ENCODE data around the gene A2M. TPM values are rescaled to one million over a fixed set of nuclear protein-coding genes. Genes with fewer than 3 reads are reported as not detected.

Gene A2M
- total and polyA plus RNA-seq, 2 of the 13 experiments (the other 11 are each of a cell fraction or from before 2014, with no cell fraction given), result 2,807 to 6,551 TPM

DNA sequence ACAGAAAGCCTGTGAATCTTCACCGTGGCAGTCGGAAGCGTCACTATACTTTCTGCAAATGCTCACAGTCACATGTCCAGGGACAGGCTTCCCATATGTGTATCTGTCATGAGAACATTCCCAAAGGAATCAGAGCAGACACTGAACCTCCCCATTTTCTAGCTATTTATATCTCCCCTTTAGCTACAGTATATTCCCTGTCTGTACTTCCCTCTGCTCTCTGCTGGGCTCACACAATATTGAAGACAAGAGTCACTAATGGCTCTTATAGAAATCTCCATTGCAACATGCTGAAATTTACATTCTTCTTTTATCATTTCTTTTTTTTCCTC, 8.2 kb downstream of the A2M start (continued):
- TF ChIP-seq CREB3 (CRISPR knock-in tag; IDR thresholded peaks at IDR 0.05) (no peak), RBFOX2 (IDR thresholded peaks at IDR 0.05; ENCODE audit: low read depth, low read length) (peak; percentile 89), ZNF232 (CRISPR knock-in tag; IDR thresholded peaks at IDR 0.05; ENCODE audit: borderline replicate concordance) (no peak), THRA (CRISPR knock-in tag; IDR thresholded peaks at IDR 0.05; ENCODE audit: borderline replicate concordance) (peak; percentile 25; the same call in 1 of the 2 replicates), MTF1 (CRISPR knock-in tag; IDR thresholded peaks at IDR 0.05) (no peak), ZMYM3 (CRISPR knock-in tag; IDR thresholded peaks at IDR 0.05) (no peak), ZNF607 (CRISPR knock-in tag; IDR thresholded peaks at IDR 0.05; ENCODE audit: borderline replicate concordance) (0 out of 2 replicates have a peak, but pooled peaks have one; percentile 28), PHF5A (CRISPR knock-in tag; IDR thresholded peaks at IDR 0.05; ENCODE audit: low read depth, unreplicated experiment) (peak; percentile 63), POLR2AphosphoS5 (IDR thresholded peaks at IDR 0.05; ENCODE audit: low read depth, low read length) (peak; percentile 53; the same call in 1 of the 2 replicates), HNRNPL (IDR thresholded peaks at IDR 0.05; ENCODE audit: low read depth, low read length) (0 out of 2 replicates have a peak, but pooled peaks have one; percentile 42), SNRNP70 (IDR thresholded peaks at IDR 0.05; ENCODE audit: low read depth, low read length) (peak; percentile 28), TFDP1 (CRISPR knock-in tag; IDR thresholded peaks at IDR 0.05; ENCODE audit: borderline replicate concordance) (no peak), MAFG (CRISPR knock-in tag; IDR thresholded peaks at IDR 0.05) (no peak), ZFP1 (CRISPR knock-in tag; IDR thresholded peaks at IDR 0.05) (no peak)
- TF ChIP-seq, protein P1, sequence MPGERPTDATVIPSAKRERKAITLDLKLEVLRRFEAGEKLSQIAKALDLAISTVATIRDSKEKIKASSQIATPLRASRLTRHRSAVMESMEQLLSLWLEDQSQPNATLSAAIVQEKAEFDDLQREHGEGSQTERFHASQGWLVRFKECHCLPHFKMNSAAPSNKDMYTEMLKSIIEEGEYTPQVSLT (CRISPR knock-in tag; IDR thresholded peaks at IDR 0.05; ENCODE audit: borderline replicate concordance, low read depth), result no peak
- TF ChIP-seq, protein P2, sequence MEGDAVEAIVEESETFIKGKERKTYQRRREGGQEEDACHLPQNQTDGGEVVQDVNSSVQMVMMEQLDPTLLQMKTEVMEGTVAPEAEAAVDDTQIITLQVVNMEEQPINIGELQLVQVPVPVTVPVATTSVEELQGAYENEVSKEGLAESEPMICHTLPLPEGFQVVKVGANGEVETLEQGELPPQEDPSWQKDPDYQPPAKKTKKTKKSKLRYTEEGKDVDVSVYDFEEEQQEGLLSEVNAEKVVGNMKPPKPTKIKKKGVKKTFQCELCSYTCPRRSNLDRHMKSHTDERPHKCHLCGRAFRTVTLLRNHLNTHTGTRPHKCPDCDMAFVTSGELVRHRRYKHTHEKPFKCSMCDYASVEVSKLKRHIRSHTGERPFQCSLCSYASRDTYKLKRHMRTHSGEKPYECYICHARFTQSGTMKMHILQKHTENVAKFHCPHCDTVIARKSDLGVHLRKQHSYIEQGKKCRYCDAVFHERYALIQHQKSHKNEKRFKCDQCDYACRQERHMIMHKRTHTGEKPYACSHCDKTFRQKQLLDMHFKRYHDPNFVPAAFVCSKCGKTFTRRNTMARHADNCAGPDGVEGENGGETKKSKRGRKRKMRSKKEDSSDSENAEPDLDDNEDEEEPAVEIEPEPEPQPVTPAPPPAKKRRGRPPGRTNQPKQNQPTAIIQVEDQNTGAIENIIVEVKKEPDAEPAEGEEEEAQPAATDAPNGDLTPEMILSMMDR (CRISPR knock-in tag; IDR thresholded peaks at IDR 0.05), result no peak
- TF ChIP-seq, protein P3, sequence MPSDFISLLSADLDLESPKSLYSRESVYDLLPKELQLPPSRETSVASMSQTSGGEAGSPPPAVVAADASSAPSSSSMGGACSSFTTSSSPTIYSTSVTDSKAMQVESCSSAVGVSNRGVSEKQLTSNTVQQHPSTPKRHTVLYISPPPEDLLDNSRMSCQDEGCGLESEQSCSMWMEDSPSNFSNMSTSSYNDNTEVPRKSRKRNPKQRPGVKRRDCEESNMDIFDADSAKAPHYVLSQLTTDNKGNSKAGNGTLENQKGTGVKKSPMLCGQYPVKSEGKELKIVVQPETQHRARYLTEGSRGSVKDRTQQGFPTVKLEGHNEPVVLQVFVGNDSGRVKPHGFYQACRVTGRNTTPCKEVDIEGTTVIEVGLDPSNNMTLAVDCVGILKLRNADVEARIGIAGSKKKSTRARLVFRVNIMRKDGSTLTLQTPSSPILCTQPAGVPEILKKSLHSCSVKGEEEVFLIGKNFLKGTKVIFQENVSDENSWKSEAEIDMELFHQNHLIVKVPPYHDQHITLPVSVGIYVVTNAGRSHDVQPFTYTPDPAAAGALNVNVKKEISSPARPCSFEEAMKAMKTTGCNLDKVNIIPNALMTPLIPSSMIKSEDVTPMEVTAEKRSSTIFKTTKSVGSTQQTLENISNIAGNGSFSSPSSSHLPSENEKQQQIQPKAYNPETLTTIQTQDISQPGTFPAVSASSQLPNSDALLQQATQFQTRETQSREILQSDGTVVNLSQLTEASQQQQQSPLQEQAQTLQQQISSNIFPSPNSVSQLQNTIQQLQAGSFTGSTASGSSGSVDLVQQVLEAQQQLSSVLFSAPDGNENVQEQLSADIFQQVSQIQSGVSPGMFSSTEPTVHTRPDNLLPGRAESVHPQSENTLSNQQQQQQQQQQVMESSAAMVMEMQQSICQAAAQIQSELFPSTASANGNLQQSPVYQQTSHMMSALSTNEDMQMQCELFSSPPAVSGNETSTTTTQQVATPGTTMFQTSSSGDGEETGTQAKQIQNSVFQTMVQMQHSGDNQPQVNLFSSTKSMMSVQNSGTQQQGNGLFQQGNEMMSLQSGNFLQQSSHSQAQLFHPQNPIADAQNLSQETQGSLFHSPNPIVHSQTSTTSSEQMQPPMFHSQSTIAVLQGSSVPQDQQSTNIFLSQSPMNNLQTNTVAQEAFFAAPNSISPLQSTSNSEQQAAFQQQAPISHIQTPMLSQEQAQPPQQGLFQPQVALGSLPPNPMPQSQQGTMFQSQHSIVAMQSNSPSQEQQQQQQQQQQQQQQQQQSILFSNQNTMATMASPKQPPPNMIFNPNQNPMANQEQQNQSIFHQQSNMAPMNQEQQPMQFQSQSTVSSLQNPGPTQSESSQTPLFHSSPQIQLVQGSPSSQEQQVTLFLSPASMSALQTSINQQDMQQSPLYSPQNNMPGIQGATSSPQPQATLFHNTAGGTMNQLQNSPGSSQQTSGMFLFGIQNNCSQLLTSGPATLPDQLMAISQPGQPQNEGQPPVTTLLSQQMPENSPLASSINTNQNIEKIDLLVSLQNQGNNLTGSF (CRISPR knock-in tag; IDR thresholded peaks at IDR 0.05), result no peak
- TF ChIP-seq, protein P4, sequence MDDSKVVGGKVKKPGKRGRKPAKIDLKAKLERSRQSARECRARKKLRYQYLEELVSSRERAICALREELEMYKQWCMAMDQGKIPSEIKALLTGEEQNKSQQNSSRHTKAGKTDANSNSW (CRISPR knock-in tag; IDR thresholded peaks at IDR 0.05; ENCODE audit: borderline replicate concordance), result no peak

All from HepG2 (cell line).